HG03575 (cell line): ENCODE measurements around the gene INSR.

ENCODE experiments used
- ATAC-seq: cut with Tn5 transposase; IDR thresholded peaks from one replicate; pipeline ENCODE4 v1.9.1; 2021; ENCODE audit not compliant: unreplicated experiment, insufficient number of reproducible peaks, low FRiP score; ENCODE audit errors: extremely low read depth

Gene INSR

GRCh38 chr19:7120499-7120898 lies 173.7 kb downstream of the INSR start:
- no peak for ATAC-seq

GRCh38 chr19:7119582-7119981 lies 174.6 kb downstream of the INSR start:
- no peak for ATAC-seq

- ATAC-seq = no peak
These were observed 177.0 kb downstream of the INSR start for GRCh38 chr19:7117248-7117647.

GRCh38 chr19:7115721-7116120 lies 178.5 kb downstream of the INSR start:
- no peak for ATAC-seq

- ATAC-seq = no peak
These were observed 181.0 kb downstream of the INSR start for GRCh38 chr19:7113233-7113632.

- ATAC-seq = no peak
These were observed 181.5 kb downstream of the INSR start for GRCh38 chr19:7112675-7113074.

GRCh38 chr19:7109678-7110289 lies 184.4 kb downstream of the INSR start:
- ATAC-seq = no peak

- no peak for ATAC-seq
These were observed 187.2 kb downstream of the INSR start for GRCh38 chr19:7106711-7107657.

- ATAC-seq = no peak
These were observed 189.3 kb downstream of the INSR start for GRCh38 chr19:7104747-7105447.

- no peak for ATAC-seq
These were observed 192.5 kb downstream of the INSR start for GRCh38 chr19:7101498-7102253.

- no peak for ATAC-seq
These were observed 194.7 kb downstream of the INSR start for GRCh38 chr19:7099597-7099921.

GRCh38 chr19:7098701-7099596 lies 195.3 kb downstream of the INSR start:
- no peak for ATAC-seq

- ATAC-seq = no peak
These were observed 196.1 kb downstream of the INSR start for GRCh38 chr19:7098096-7098495.

GRCh38 chr19:7088999-7089398 lies 205.2 kb downstream of the INSR start:
- ATAC-seq = no peak

- ATAC-seq = no peak
These were observed 210.9 kb downstream of the INSR start for GRCh38 chr19:7083076-7083956.

- ATAC-seq = no peak
These were observed 216.2 kb downstream of the INSR start for GRCh38 chr19:7078008-7078407.

GRCh38 chr19:7076151-7076550 lies 218.1 kb downstream of the INSR start:
- no peak for ATAC-seq
